ENCODE results near the gene AIRE. TPM values are rescaled to one million over a fixed set of nuclear protein-coding genes. Genes with fewer than 3 reads are reported as not detected.
"Not testable (repeated sequence)": the region's sequence is repeated elsewhere in the genome, so short reads cannot be mapped to it uniquely, and the experiment has no call there.

Gene AIRE
- total and polyA plus RNA-seq, 8 donors, result 0.18 to 0.87 TPM; not detected in 6

DNA sequence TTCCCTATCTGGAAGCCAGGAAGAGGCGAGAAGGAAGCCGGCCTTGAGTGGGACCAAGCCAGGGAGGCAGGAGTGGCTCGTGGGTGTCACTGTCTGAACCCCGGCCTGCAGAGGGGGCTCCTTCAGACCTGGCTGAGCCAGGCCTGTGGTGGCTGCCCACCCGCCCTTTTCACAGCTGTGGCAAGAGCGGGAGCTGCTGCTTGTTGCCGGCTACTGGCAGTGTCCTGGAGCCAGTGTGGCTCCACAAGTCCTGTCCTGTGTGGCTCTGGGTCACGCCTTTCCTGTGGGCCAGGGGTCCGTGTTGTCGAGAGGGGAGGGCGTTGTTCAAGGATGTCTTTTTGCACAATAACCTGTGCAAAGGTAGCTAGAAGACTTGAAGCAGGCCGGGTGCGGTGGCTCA is 15.5 kb downstream of the AIRE start:
- Histone ChIP-seq H3K27me3 (peaks cover 0 to 11% (median 0%) of the 10 kb centered on the region in 3 donors), H3K9me3 (no peaks in the 10 kb centered on the region), H3K4me3 (peak overlapping the region; percentile 77 to 92 (median 90)), H3K36me3 (peaks cover 0 to 8% (median 0%) of the 10 kb centered on the region in 4 donors), H3K4me1 (peaks cover 57 to 84% (median 76%) of the 10 kb centered on the region in 4 donors), H3K27ac (peak overlapping the region; percentile 94 to 98 (median 96))
- 30 to 51% (median 40%) methylated on average over 6 to 13 of the region's 13 CpGs for WGBS, 5 donors
- DNase-seq, result no peak
- TF ChIP-seq EP300 (IDR thresholded peaks at IDR 0.05), result no peak
- TF ChIP-seq POLR2AphosphoS5 (IDR thresholded peaks at IDR 0.05), result no peak
- TF ChIP-seq, protein P1, sequence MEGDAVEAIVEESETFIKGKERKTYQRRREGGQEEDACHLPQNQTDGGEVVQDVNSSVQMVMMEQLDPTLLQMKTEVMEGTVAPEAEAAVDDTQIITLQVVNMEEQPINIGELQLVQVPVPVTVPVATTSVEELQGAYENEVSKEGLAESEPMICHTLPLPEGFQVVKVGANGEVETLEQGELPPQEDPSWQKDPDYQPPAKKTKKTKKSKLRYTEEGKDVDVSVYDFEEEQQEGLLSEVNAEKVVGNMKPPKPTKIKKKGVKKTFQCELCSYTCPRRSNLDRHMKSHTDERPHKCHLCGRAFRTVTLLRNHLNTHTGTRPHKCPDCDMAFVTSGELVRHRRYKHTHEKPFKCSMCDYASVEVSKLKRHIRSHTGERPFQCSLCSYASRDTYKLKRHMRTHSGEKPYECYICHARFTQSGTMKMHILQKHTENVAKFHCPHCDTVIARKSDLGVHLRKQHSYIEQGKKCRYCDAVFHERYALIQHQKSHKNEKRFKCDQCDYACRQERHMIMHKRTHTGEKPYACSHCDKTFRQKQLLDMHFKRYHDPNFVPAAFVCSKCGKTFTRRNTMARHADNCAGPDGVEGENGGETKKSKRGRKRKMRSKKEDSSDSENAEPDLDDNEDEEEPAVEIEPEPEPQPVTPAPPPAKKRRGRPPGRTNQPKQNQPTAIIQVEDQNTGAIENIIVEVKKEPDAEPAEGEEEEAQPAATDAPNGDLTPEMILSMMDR (IDR thresholded peaks at IDR 0.05), result no peak
- TF ChIP-seq POLR2A (IDR thresholded peaks at IDR 0.05), result no peak
- intact Hi-C loops (cut with DNase I; ENCODE audit: low total_unique reads), result no loop called here

GRCh38 chr21:44301961-44302406 is 16.3 kb downstream of the AIRE start:
- peak; percentile 59 for DNase-seq
- intact Hi-C loops (cut with DNase I; ENCODE audit: low total_unique reads), result no loop called here
- Histone ChIP-seq H3K4me3 (peak overlapping the region in 2 of 4 donors; percentile 77 to 90), H3K9me3 (no peaks in the 10 kb centered on the region), H3K27me3 (peaks cover 0 to 3% (median 0%) of the 10 kb centered on the region in 3 donors), H3K36me3 (peaks cover 0 to 16% (median 6%) of the 10 kb centered on the region in 4 donors), H3K27ac (peak overlapping the region; percentile 94 to 98 (median 96)), H3K4me1 (peaks cover 57 to 93% (median 83%) of the 10 kb centered on the region in 4 donors)
- 38 to 72% (median 49%) methylated on average over 2 to 9 of the region's 9 CpGs for WGBS, 5 donors
- TF ChIP-seq, protein P1 (IDR thresholded peaks at IDR 0.05), result peak in 1 of 7 experiments; percentile 13
- TF ChIP-seq EP300 (IDR thresholded peaks at IDR 0.05), result no peak
- TF ChIP-seq POLR2A (IDR thresholded peaks at IDR 0.05), result no peak
- TF ChIP-seq POLR2AphosphoS5 (IDR thresholded peaks at IDR 0.05), result no peak

GRCh38 chr21:44302573-44303401 is 17.1 kb downstream of the AIRE start:
- TF ChIP-seq, protein P1 (IDR thresholded peaks at IDR 0.05), result peak in 2 of 7 experiments; percentile 10 to 12
- TF ChIP-seq POLR2AphosphoS5 (IDR thresholded peaks at IDR 0.05), result peak in 1 of 3 donors; percentile 62
- intact Hi-C loops (cut with DNase I; ENCODE audit: low total_unique reads); H3K27me3 ChIP-seq; H3K9me3 ChIP-seq: not testable (repeated sequence)
- DNase-seq, result peak; percentile 77 to 85
- Histone ChIP-seq H3K36me3 (peaks cover 0 to 24% (median 14%) of the 10 kb centered on the region in 4 donors), H3K4me1 (peaks cover 52 to 90% (median 77%) of the 10 kb centered on the region in 4 donors), H3K27ac (peak overlapping the region; percentile 94 to 98 (median 96)), H3K4me3 (peak overlapping the region in 1 of 4 donors; percentile 77)
- 54 to 59% (median 58%) methylated on average over 21 to 23 of the region's 23 CpGs for WGBS, 5 donors

DNA sequence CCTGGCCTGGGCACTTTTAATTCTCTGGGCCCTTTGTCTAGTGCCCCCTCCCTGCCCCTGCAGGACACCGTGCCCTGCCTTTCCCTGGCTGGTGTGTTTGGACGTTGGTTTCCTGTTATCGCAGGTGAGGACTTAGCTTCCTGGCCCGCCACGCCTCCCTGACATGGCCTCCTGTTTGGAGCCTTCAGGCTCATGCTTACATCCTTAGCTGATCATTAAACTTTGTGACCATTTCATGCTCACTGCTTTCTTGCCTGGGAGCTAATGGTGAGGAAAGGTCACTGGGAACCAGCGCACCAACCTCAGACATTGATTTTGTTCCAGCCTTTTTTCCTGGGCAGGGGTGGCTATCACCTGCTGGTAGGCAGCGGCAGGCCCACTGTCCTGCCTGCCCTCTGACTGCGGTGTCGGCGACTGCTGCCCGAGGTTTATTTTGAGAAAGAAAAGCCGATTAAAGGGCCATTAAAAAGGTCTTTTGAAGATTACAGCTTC is 17.9 kb downstream of the AIRE start:
- intact Hi-C loops (cut with DNase I; ENCODE audit: low total_unique reads), result no loop called here
- Histone ChIP-seq H3K36me3 (peaks cover 0 to 32% (median 21%) of the 10 kb centered on the region in 4 donors), H3K27ac (peak overlapping the region; percentile 94 to 98 (median 96)), H3K9me3 (no peaks in the 10 kb centered on the region), H3K4me3 (no peak overlapping the region), H3K4me1 (peaks cover 50 to 83% (median 73%) of the 10 kb centered on the region in 4 donors), H3K27me3 (no peaks in the 10 kb centered on the region)
- WGBS, 5 donors, result 25 to 61% (median 45%) methylated on average over 12 of the region's 12 CpGs
- TF ChIP-seq EP300 (IDR thresholded peaks at IDR 0.05), result no peak
- TF ChIP-seq POLR2A (IDR thresholded peaks at IDR 0.05), result no peak
- TF ChIP-seq POLR2AphosphoS5 (IDR thresholded peaks at IDR 0.05), result peak in 1 of 3 donors; percentile 59
- TF ChIP-seq, protein P1 (IDR thresholded peaks at IDR 0.05), result no peak
- DNase-seq, result peak; percentile 78 to 86
